Stimulated activated CD4-positive, alpha-beta T cell treated with anti-CD3 and anti-CD28 coated beads, Interleukin-15, amount 100 ng/mL, for 24 hours (primary cell): Measurements from ENCODE around the gene ELOA.
"Not testable (repeated sequence)": the region's sequence is repeated elsewhere in the genome, so short reads cannot be mapped to it uniquely, and the experiment has no call there.

Experiments used
- DNase-seq: peaks from one replicate; pipeline ENCODE4 v3.0.0-alpha.2; 2020

The ELOA gene

DNA sequence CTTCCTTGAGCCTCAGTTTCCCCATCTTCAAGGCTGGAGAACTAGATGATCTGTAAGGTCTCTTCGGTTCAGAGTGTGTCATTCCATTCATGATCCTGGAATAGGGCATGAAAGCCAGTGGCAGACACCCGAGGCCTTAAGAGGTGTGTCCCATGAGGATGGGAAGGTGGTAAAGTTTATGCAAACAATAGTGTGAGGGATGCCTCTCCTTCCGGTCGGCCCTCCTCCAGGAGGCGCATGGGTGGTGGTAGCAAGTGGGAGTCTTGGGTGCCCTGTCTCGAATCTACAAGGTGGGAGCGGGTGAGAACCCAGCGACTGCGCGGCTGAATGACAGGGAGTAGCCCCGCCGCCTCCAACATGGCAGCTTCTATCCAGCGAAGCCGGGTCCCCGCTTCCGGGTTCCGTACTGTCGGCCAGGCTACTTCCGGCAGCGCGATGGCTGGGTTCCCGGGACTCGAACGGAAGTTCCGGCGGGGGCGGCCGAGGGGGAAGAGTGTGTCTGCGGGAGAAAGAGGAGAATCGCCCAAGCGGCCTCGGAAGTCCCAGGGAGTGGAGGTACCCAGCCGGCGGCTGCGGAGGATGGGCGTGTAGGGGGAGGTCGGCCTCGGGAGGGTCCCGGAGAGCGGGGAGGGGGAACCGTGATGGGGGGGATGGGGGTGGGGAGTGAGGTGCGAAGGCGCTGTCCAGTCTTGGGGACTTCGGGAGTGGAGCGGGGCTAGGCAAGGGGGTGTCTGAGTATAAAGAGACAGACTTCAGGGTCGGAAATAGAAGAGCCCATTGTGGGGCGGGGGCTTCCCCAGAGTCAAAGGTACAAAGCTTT lies 47.6 kb downstream of the ELOA start, which contains the start of gene LYPLA2:
TSS of gene LYPLA2 (plus strand) at position 450 of the 820 bp plus-strand sequence. CDS start 1,538 bp downstream, outside the sequence.
- peak; percentile 95 for DNase-seq

- peak; percentile 52 for DNase-seq
Measured at GRCh38 chr1:23791516-23792047, 48.3 kb downstream of the ELOA start.

DNA sequence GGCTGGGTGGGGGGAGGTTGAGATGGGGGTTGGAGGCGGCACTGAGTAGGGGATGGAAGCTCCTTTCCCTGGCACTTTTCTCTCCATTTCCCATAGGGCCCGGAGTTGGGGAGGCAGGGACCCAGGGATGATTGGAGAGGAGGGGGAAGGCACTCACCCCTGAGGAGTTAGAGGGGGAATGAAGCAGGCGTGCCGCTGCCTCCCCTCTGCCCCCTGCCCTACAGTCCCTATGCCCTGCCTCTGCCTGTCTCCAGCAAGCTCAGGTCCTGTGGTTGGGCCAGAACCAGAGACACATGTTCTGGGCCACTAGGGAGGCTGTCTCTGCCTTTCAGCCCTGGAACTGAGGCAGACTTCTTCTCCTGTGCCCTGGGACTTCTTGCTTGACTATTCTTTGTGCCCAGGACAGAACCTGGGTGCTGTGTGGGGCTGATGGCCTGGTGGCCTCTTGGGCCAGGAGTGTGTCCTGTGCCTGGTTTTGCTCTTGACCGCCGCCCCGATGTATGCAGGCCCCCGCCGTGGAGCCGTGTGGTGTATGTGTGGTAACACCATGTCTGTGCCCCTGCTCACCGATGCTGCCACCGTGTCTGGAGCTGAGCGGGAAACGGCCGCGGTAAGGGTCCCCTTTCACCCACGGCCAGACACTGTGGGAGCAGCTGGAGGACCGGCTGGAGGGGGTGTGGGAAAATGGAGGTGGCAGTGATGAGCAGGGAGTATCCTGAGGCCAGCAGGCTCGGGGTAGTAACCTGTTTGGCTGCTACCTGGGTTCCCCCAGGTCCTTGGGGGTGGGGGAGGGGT lies 49.1 kb downstream of the ELOA start:
- DNase-seq, result no peak

DNA sequence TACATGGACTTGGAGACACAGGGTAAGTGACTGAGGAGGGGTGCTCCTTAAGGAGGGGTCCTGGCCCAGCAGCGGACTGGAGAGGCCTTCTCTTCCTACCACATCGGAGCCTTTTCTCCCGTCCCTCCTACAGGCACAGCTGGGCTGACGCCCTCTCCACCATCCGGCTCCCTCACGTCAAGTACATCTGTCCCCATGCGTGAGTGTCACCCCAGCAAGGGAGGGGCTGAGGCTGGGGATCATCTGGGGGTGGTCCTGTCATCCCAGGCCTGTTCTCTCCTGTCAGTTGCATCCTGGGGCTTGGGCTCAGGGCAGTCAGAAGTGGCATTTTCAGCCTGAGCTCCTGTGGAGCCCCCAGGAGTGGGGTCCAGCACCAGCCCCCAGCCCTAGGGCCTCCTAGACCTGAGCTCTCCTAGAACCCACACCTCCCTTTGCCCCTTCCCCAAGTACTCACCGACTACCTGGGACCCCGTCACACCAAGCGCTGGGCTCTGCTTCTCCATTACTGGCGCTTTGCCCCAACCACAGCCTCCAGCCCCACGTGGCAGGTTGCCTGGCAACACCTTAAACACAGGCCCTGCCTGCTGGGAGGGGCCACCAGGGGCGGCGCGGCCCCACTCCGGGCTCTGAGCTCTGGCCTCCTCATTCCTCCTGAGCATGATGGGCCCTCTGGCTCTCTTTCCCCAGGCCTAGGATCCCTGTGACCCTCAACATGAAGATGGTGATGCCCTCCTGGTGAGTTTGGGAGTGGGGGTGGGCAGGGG lies 49.9 kb downstream of the ELOA start:
- peak; percentile 51 for DNase-seq

DNA sequence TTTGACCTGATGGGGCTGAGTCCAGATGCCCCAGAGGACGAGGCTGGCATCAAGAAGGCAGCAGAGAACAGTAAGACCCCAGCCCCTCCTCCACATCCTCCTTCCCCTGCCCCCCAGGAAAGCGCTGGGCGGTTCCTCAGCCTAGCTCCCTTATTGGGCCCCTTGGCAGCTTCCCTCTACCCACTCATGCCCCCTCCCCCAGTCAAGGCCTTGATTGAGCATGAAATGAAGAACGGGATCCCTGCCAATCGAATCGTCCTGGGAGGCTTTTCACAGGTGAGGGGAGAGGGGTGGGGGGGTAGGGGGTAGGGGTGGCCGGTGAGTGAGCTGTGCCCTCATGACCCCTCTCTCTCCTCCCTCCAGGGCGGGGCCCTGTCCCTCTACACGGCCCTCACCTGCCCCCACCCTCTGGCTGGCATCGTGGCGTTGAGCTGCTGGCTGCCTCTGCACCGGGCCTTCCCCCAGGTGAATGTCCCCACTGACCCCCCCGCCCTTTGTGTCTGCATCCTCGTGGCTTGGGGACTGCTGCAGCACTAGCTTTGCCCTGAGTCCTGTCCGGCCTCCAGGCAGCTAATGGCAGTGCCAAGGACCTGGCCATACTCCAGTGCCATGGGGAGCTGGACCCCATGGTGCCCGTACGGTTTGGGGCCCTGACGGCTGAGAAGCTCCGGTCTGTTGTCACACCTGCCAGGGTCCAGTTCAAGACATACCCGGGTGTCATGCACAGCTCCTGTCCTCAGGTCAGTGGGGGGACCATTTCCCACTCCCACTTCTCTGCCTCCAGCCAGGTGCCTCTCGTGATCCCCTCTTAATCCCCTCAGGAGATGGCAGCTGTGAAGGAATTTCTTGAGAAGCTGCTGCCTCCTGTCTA lies 50.8 kb downstream of the ELOA start:
- no peak for DNase-seq

- DNase-seq, result not testable (repeated sequence)
Measured at GRCh38 chr1:23794732-23795182, 51.5 kb downstream of the ELOA start.

GRCh38 chr1:23795676-23796465 lies 52.6 kb downstream of the ELOA start:
- DNase-seq, result no peak

DNA sequence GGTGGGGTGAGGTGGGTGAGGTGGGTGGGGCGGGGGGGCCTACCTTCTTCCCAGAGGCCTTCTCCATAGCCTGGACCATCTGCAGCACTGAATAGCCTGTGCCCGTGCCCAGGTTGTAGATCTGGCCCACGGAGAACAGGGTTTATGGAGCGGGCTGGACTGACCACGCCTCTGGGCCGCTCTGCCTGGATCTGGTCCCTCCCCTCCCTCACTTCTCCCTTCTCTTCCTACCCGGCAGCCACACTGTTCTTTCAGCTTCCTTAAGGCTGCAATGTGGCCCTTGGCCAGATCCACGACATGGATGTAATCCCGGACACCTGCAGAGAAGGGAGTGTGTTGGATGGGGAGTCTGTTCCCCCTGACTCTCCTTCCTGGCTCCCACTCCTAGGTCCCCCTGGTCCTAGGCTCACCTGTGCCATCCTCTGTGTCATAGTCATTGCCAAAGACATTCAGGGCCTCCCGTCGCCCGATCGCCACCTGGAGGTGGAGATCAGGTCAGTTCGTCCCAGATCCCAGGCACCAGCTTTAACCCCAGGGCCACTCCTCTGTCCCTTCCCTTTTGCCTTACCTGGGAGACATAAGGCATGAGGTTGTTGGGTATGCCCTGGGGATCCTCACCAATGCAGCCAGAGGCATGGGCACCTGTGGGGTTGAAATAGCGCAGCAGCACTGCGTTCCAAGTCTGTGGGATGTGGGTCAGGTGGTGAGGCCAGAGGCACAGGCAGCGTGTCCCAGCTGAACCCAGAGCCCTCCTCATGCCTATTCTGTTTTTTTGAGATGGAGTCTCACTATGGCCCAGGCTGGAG lies 53.4 kb downstream of the ELOA start:
- no peak for DNase-seq

DNA sequence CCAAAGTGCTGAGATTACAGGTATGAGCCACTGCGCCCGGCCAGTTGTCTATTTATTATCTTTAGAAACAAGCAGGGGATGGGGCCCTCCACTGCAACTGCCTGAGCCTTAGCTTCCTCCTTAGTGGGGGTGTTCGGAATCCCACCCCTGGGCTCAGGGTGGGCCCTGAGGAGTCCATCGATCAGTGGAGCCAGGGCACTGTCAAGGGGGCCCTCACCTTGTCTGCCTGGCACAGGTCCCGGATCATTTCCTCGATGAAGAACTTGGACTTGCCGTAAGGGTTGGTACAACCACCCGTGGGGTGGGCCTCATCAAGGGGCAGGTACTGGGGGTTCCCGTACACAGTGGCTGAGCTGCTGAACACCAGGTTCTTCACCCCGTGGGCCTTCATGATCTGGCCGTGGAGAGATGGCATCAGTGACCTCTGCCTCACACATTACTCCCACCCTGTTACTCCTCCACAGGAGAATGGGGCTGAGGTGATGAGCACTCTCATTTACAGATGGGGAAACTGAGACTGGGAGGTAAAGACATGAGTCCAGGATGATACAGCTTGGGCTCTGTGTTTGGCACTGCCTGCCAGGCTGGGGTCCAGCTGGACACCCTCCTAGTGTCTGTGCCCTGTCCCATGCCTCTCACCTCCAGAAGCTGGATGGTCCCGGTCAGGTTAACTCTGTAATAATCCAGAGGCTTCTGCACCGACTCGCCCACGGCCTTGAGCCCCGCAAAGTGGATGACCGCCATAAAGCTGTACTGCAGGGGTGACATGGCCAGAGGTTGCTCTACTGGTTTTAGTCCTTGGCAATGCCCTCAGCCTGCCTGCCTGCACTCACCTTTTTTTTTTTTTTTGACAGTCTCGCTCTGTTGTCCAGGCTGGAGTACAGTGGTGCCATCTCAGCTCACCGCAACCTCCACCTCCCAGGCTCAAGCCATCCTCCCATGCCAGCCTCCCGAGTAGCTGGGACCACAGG lies 54.5 kb downstream of the ELOA start:
- DNase-seq, result no peak

DNA sequence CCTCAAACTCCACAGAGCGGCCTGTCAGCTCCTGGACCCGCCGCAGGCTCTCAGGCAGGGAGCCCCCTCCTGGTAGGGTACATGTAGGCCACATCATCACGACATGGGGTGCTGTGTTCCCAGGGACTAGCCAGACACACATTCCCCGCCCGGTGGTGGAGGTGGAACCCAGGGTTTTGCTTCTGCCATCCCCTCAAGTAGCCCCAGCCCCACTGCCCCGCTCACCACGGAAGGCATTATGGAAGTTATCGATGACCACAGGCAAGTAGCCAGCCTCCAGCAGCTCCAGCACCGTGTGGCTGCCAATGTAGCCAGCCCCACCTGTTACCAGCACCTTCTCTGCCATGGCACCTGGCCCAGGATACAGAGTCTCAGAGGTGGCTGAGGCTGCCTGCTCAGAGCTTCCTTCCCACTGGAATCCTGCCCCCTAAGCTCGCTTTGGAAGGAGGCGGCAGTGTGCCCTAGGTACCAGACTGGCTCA lies 55.4 kb downstream of the ELOA start:
- DNase-seq, result no peak

DNA sequence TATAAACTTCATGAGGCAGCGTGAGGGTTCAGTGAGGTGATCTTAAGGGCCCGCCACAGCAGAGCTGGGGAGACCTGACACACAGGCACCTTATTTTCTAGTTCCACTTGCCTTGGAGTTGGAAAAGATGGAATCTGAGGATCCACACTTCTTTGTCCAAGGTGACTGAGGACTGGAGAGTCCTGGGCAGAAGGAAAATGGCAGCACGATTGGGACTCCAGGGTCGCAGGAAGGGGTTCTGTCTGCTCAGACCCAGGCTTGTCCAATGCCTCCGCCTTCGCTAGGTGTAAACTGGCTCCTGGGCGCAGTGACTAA lies 55.9 kb downstream of the ELOA start:
- no peak for DNase-seq

GRCh38 chr1:23799570-23800399 lies 56.5 kb downstream of the ELOA start:
- DNase-seq, result peak; percentile 57

DNA sequence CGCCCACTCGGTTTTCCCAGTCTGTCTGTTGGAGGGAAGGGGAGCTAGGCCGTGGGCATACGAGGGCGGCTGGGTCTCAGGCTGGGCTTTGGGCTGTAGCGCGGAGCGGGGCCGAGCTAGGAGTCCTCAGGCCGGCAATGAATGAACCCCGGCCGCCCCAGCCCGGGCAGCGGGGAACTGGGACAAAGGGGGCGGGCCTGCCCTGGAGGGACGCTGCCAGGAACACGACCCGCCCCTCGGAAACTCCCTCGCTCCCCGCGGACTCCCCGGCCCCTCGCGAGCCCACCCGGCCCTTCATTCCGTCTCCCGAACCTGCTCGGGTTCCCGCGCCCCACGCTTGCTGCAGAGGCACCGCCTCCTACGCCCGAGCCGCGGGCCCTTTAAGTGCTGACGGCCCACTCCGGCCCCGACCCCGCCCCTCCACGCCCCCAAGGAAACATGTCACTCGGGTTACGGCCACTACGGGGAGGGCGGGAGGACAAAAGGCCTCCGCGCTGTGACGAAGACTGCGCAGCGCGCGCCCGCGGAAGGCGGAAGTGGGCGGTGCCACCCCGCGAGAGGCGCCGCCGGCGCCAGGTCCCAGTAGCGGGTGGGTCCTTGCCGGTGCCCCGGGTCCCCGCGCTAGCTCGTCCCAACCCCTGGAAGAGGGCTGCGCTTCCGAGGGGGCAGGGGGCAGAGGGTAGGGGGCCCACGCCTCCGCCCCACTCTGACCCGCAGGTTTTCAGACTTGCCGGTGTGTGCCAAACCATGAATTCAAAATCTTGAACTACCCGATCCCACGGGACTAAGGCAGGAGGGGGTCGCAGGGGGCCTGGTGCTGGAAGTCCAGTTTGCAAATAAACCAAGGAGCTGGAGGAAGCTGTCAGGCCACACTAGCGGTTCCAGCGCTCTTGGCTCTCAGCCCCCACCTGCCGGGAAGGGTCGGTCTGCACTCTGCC lies 57.4 kb downstream of the ELOA start, which contains the start of gene GALE:
TSS of gene GALE (minus strand) at position 355 of the 938 bp plus-strand sequence. CDS start 1,747 bp downstream, outside the sequence.
- DNase-seq, result peak; percentile 99

GRCh38 chr1:23801338-23801748 lies 58.1 kb downstream of the ELOA start:
- DNase-seq, result no peak

DNA sequence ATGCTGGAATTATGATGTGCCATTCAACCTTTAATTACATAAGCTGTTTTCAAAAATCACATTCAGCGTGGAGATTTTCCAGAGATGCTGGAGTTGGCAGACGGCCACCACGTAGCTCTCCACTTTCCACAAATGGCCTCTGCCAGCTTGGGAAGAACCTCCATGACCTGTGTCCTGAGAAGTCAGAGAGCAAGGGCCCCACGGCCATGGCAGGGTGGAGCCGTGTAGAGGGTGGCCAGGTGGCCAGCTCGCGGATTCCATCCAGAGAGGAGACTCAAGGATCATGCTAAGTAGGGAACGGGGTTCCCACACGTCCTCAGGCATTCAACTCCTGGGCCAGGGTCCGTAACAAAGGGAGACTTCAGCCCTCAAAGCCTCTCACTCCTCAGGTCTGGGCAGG lies 58.6 kb downstream of the ELOA start:
- DNase-seq, result no peak

DNA sequence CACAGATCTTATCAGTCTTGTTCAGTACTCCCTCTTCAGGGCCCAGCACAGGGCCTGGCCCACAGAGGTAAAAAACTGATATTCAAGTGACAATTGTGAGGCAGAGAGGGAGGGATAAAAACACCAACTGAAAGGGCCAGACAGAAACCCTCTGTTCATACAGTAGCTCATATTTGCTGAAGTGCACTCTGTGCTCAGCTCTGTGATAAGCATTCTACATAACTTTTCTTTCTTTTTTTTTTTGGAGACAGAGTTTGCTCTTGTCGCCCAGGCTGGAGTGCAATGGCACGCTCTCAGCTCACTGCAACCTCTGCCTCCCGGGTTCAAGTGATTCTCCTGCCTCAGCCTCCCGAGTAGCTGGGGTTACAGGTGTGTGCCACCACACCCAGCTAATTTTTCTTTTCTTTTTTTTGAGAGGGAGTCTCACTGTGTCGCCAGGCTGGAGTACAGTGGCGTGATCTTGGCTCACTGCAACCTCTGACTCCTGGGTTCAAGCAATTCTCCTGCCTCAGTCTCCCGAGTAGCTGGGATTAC lies 59.6 kb downstream of the ELOA start:
- DNase-seq, result not testable (repeated sequence)
